B cell (primary cell): ENCODE data around the gene STAG2.

Experiments used
- CTCF ChIP-seq: fragments of 200-600 bp; IDR thresholded peaks from one replicate; pipeline ENCODE4 v1.8.0; 2022; ENCODE audit warnings: antibody characterized with exemption, mild to moderate bottlenecking
- EZH2 ChIP-seq: IDR thresholded peaks from 2 replicates; pipeline ENCODE4 v1.6.1; 2012; ENCODE audit warnings: borderline replicate concordance, low read depth, mild to moderate bottlenecking, moderate library complexity, low read length; ENCODE audit not compliant: insufficient read depth, poor library complexity, severe bottlenecking

DNA sequence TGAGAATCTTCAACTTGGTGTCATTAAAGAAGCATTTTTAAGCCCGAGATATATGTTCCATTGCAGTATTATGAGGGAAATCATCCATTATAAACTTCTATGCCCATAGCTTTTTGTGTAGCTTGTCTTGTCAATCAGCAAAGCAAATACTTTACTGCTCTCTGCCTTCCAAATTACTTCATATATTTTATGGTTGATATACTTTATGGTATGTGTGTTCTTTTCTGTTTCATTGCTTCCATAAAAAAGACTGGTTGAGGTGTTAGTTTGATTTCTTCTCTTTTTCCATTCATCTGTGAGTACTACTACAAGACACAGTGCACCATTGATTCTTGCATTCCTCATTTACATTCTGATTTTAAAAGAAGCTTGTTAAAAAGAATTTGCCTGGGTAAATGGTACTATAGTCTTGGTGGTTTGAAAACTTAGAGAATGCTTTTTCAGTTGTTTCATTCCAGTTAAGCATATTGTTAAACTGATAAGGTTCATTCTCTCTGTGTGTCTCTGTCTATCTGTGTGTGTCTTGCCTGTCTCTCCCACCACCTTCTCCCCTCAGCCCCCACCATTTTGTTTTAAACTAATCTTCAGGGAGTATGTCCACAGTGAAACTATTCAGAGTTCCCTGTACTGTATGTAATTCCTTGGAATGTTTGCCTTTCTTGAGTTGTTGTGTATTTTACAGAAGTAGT is 27.1 kb downstream of the STAG2 start:
- TF ChIP-seq CTCF (no peak), EZH2 (no peak)
